Measurements from ENCODE around the gene AATK.

GRCh38 chr17:81186203-81186602 lies 20.2 kb upstream of the AATK start:
- no peak for TF ChIP-seq POLR2AphosphoS5 (IDR thresholded peaks at IDR 0.05; ENCODE audit: low read depth, low read length)
- TF ChIP-seq POLR2A (IDR thresholded peaks at IDR 0.05; ENCODE audit: low read depth, low read length), result no peak
